SK-N-SH (cell line): Measurements from ENCODE around the gene MYL6B. TPM values are rescaled to one million over a fixed set of nuclear protein-coding genes. Genes with fewer than 3 reads are reported as not detected.

Experiments
- CTCF ChIA-PET: fragments of 300-600, 350-600 bp; formaldehyde crosslinking; extraction: SDS; loops from one replicate; lab custom pipeline; 2021; lab: Yijun Ruan, JAX
- POLR2A ChIA-PET: fragments of 350-600 bp; sonication (Branson Sonifier 250); formaldehyde crosslinking; extraction: SDS; loops from one replicate; lab custom pipeline; 2020; ENCODE audit warnings: antibody characterized with exemption, inconsistent platforms; lab: Yijun Ruan, JAX
- DNase-seq: peaks from one replicate; pipeline ENCODE4 v3.0.0; 2012
- H2AFZ ChIP-seq: fragments of 200-600 bp; sonication (generic); 2 replicates; pipeline ENCODE4 v1.8.1; 2016; ENCODE audit warnings: antibody characterized with exemption, mild to moderate bottlenecking, low read depth
- H3F3A ChIP-seq: fragments of 200-600 bp; sonication (generic); replicated peaks from 2 replicates; pipeline ENCODE3; 2016; ENCODE audit warnings: antibody characterized with exemption, mild to moderate bottlenecking; ENCODE audit not compliant: insufficient read depth
- H3K27ac ChIP-seq, 2 experiments: fragments of 200-500 bp in 1 of 2; fragments of 200-600 bp in 1 of 2; sonication (Bioruptor generic) in 1 of 2; sonication (generic), shearing (Covaris generic) in 1 of 2; 2 replicates each; pipeline versions ENCODE4 v1.5.1 to v1.6.1; 2014 to 2016; ENCODE audit warnings: low read depth in 2 of 2, inconsistent platforms in 1 of 2, low read length in 1 of 2, mild to moderate bottlenecking in 1 of 2, mixed read lengths in 1 of 2
- H3K27me3 ChIP-seq: fragments of 200-600 bp; sonication (generic), shearing (Covaris generic); 2 replicates; pipeline ENCODE4 v1.6.1; 2016; ENCODE audit warnings: mixed run types; ENCODE audit not compliant: insufficient read depth
- H3K36me3 ChIP-seq, 2 experiments: fragments of 200-500 bp in 1 of 2; fragments of 200-600 bp in 1 of 2; sonication (Bioruptor generic) in 1 of 2; sonication (generic) in 1 of 2; replicated peaks in 1 of 2; 2 replicates each; pipeline versions ENCODE3 to v1.5.1; 2014 to 2016; ENCODE audit warnings: low read length in 1 of 2, mild to moderate bottlenecking in 1 of 2; ENCODE audit not compliant: insufficient read depth in 2 of 2, control insufficient read depth in 1 of 2
- H3K4me1 ChIP-seq, 2 experiments: fragments of 200-500 bp in 1 of 2; fragments of 200-600 bp in 1 of 2; sonication (Bioruptor generic) in 1 of 2; sonication (generic), shearing (Covaris generic) in 1 of 2; 2 replicates each; pipeline versions ENCODE4 v1.5.1 to v1.6.1; 2014 to 2016; ENCODE audit warnings: low read depth in 1 of 2, low read length in 1 of 2, mixed run types in 1 of 2; ENCODE audit not compliant: insufficient read depth in 2 of 2, control insufficient read depth in 1 of 2
- H3K4me2 ChIP-seq: fragments of 200-600 bp; sonication (generic), shearing (Covaris generic); 2 replicates; pipeline ENCODE4 v1.6.1; 2017; ENCODE audit warnings: mixed run types
- H3K4me3 ChIP-seq, 2 experiments: fragments of 200-500 bp in 1 of 2; fragments of 200-600 bp in 1 of 2; sonication (Bioruptor generic) in 1 of 2; sonication (generic), shearing (Covaris generic) in 1 of 2; 2 replicates each; pipeline versions ENCODE4 v1.5.1 to v1.8.1; 2014 to 2016; ENCODE audit warnings: low read depth in 2 of 2, inconsistent platforms in 1 of 2, low read length in 1 of 2, mild to moderate bottlenecking in 1 of 2, mixed read lengths in 1 of 2, moderate library complexity in 1 of 2
- H3K79me2 ChIP-seq: fragments of 200-600 bp; sonication (generic); 2 replicates; pipeline ENCODE4 v1.8.1; 2017; ENCODE audit warnings: mild to moderate bottlenecking; ENCODE audit not compliant: insufficient read depth
- H3K9ac ChIP-seq: fragments of 200-600 bp; sonication (generic); 2 replicates; pipeline ENCODE4 v1.6.1; 2017; ENCODE audit warnings: mixed run types
- H3K9me2 ChIP-seq: fragments of 200-600 bp; sonication (generic); 2 replicates; pipeline ENCODE4 v1.6.1; 2017; ENCODE audit warnings: mixed run types
- H3K9me3 ChIP-seq: fragments of 200-600 bp; sonication (generic); 2 replicates; pipeline ENCODE4 v1.6.1; 2017; ENCODE audit warnings: mixed run types, mild to moderate bottlenecking, moderate library complexity
- H4K20me1 ChIP-seq: fragments of 200-600 bp; sonication (generic); 2 replicates; pipeline ENCODE4 v1.6.1; 2017; ENCODE audit warnings: mild to moderate bottlenecking, mixed run types; ENCODE audit not compliant: insufficient read depth
- CHD2 ChIP-seq: fragments of 150-350 bp; IDR thresholded peaks from 2 replicates; pipeline ENCODE4 v1.6.1; 2018; ENCODE audit warnings: low read length; ENCODE audit not compliant: partially characterized antibody
- FOSL2 ChIP-seq: IDR thresholded peaks from 2 replicates; pipeline ENCODE4 v1.4.0; 2012; ENCODE audit warnings: low read depth, mild to moderate bottlenecking, moderate library complexity, borderline replicate concordance
- FOXM1 ChIP-seq: IDR thresholded peaks from 2 replicates; pipeline ENCODE4 v1.4.0; 2012; ENCODE audit warnings: low read depth, mild to moderate bottlenecking
- GABPA ChIP-seq: IDR thresholded peaks from 2 replicates; pipeline ENCODE4 v1.4.0; 2012; ENCODE audit warnings: low read depth, mild to moderate bottlenecking
- GATA2 ChIP-seq: sonication (generic); formaldehyde crosslinking; IDR thresholded peaks from 2 replicates; pipeline ENCODE4 v1.5.0; 2020; ENCODE audit warnings: mild to moderate bottlenecking, missing genetic modification reagents
- JUND ChIP-seq: IDR thresholded peaks from 2 replicates; pipeline ENCODE4 v1.4.0; 2012
- MEF2A ChIP-seq: IDR thresholded peaks from 2 replicates; pipeline ENCODE4 v1.4.0; 2012; ENCODE audit warnings: low read depth, borderline replicate concordance
- MXI1 ChIP-seq: IDR thresholded peaks from 2 replicates; pipeline ENCODE4 v1.6.1; 2012; ENCODE audit warnings: mild to moderate bottlenecking, low read depth, low read length, improper control_type of control experiment
- NFIC ChIP-seq: IDR thresholded peaks from 2 replicates; pipeline ENCODE4 v1.4.0; 2012; ENCODE audit warnings: borderline replicate concordance
- NRF1 ChIP-seq: IDR thresholded peaks from 2 replicates; pipeline ENCODE4 v1.6.1; 2012; ENCODE audit warnings: low read depth, mild to moderate bottlenecking, low read length
- RFX5 ChIP-seq: IDR thresholded peaks from 2 replicates; pipeline ENCODE4 v1.6.1; 2012; ENCODE audit warnings: mild to moderate bottlenecking, improper control_type of control experiment, low read length
- RXRA ChIP-seq: IDR thresholded peaks from 2 replicates; pipeline ENCODE4 v1.4.0; 2012; ENCODE audit warnings: low read depth, mild to moderate bottlenecking, borderline replicate concordance
- SIN3A ChIP-seq: IDR thresholded peaks from 2 replicates; pipeline ENCODE4 v1.6.1; 2012; ENCODE audit warnings: low read depth, mild to moderate bottlenecking, low read length, moderate library complexity, borderline replicate concordance
- SMC3 ChIP-seq: IDR thresholded peaks from 2 replicates; pipeline ENCODE4 v1.6.1; 2012; ENCODE audit warnings: low read depth, low read length, improper control_type of control experiment
- TEAD4 ChIP-seq: IDR thresholded peaks from 2 replicates; pipeline ENCODE4 v1.4.0; 2012; ENCODE audit warnings: mild to moderate bottlenecking, borderline replicate concordance; ENCODE audit not compliant: insufficient read depth
- YY1 ChIP-seq: IDR thresholded peaks from 2 replicates; pipeline ENCODE4 v1.4.0; 2012; ENCODE audit warnings: low read depth, mild to moderate bottlenecking
- WGBS: methylation state at CpG from one replicate; pipeline ENCODE4 v1.1.6; 2017; ENCODE audit warnings: low lambda C conversion rate; 5-methylcytosine and 5-hydroxymethylcytosine counted together
- polyA plus RNA-seq, 3 experiments: library from polyadenylated mRNA; depleted of rRNA; stranded (reverse); fragments of >200 nt; gene quantifications; 2 replicates each; pipeline ENCODE4 v1.2.3, GENCODE V29; 2012
- TF ChIP-seq, protein P1 (sequence below): IDR thresholded peaks from 2 replicates; pipeline ENCODE4 v1.4.0; 2012; ENCODE audit warnings: low read depth
- TF ChIP-seq, protein P2 (sequence below): IDR thresholded peaks from 2 replicates; pipeline ENCODE4 v1.4.0; 2012; ENCODE audit warnings: low read depth, borderline replicate concordance
- TF ChIP-seq, protein P3 (sequence below): fragments of 150-350 bp; IDR thresholded peaks from 2 replicates; pipeline ENCODE4 v1.6.1; 2016; ENCODE audit warnings: mild to moderate bottlenecking, low read depth, low read length
- TF ChIP-seq, protein P4 (sequence below): IDR thresholded peaks from 2 replicates; pipeline ENCODE4; 2012

MYL6B gene
- polyA plus RNA-seq, 1 of the 3 experiments (the other 2 are of a cell fraction): 234 TPM

DNA sequence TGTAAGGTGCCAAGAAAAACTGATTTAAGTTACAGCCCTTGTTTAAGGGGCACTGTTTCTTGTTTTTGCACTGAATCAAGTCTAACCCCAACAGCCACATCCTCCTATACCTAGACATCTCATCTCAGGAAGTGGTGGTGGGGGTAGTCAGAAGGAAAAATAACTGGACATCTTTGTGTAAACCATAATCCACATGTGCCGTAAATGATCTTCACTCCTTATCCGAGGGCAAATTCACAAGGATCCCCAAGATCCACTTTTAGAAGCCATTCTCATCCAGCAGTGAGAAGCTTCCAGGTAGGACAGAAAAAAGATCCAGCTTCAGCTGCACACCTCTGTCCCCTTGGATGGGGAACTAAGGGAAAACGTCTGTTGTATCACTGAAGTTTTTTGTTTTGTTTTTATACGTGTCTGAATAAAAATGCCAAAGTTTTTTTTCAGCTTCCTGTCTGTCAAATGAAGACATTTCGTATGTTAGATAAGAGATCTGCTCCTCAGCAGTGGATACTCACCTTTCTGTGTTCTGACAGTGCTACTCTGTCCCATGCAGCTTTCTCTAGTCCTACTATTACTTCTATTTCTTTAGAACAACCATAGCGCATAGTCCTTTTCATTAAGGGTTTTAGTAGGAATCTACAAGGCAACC is 49.2 kb upstream of the MYL6B start:
- Histone ChIP-seq H3K27ac (peak overlapping the region; percentile 58 to 83; a peak in 3 of 4 replicates), H3K9me2 (no peaks in the 10 kb centered on the region), H3K79me2 (peaks cover 38% of the 10 kb centered on the region), H3K27me3 (no peaks in the 10 kb centered on the region), H3K36me3 (peaks cover 19 to 22% of the 10 kb centered on the region in 2 experiments), H3K9me3 (no peaks in the 10 kb centered on the region), H4K20me1 (0 out of 2 replicates have a peak, but pooled peaks cover 3% of the 10 kb centered on the region), H3K4me2 (peak overlapping the region; percentile 74), H2AFZ (peak overlapping the region; percentile 87), H3F3A (peaks cover 11% of the 10 kb centered on the region), H3K4me3 (peak overlapping the region; percentile 89 to 90), H3K9ac (peak overlapping the region; percentile 71), H3K4me1 (peaks cover 5 to 19% of the 10 kb centered on the region in 2 experiments; a peak in 3 of 4 replicates)
- WGBS: 80% methylated on average over 6 of the region's 6 CpGs
- ChIA-PET CTCF (interaction anchor here (1.1 to 1.5 kb wide), 3 partner anchors 22 to 74 kb away, joined by 3 to 5 read pairs (median 3); no protein-coding TSS in a partner anchor), POLR2A (interaction anchor here (1.3 to 2.5 kb wide), 6 partner anchors 13 to 257 kb away, joined by 3 to 33 read pairs (median 6); partner anchors contain the start of genes ERBB3, IKZF4, RPL41 and STAT2)
- TF ChIP-seq JUND: no peak
- DNase-seq: no peak

DNA sequence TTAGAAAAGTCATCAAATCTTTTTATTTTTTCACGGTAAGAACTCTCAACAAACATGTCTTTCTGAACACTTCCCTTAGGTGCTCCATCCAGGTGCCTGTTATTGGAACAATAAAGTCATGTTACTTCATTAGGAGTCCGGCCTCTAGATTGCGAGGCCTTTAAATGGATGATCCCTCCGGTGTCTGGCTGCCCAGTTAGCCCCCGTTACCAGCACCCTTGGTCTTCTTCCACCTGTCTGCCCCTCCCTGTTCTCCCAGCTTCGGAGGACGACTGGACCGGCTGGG is 48.6 kb upstream of the MYL6B start:
- CTCF ChIA-PET: interaction anchor here (0.7 to 1.9 kb wide), 7 partner anchors 16 to 113 kb away, joined by 3 to 5 read pairs (median 3); partner anchors contain the start of gene SMARCC2
- Histone ChIP-seq H3K27ac (peak overlapping the region; percentile 58 to 83), H3K9ac (peak overlapping the region; percentile 71), H4K20me1 (0 out of 2 replicates have a peak, but pooled peaks cover 3% of the 10 kb centered on the region), H2AFZ (peak overlapping the region; percentile 87), H3K4me1 (peaks cover 5 to 19% of the 10 kb centered on the region in 2 experiments; a peak in 3 of 4 replicates), H3K79me2 (peaks cover 42% of the 10 kb centered on the region)
- 2% methylated on average over 7 of the region's 8 CpGs for WGBS
- DNase-seq: no peak
- TF ChIP-seq NFIC: no peak
- TF ChIP-seq, protein P1, sequence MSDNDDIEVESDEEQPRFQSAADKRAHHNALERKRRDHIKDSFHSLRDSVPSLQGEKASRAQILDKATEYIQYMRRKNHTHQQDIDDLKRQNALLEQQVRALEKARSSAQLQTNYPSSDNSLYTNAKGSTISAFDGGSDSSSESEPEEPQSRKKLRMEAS: no peak
- TF ChIP-seq CHD2: no peak
- no peak for TF ChIP-seq FOSL2
- TF ChIP-seq, protein P2, sequence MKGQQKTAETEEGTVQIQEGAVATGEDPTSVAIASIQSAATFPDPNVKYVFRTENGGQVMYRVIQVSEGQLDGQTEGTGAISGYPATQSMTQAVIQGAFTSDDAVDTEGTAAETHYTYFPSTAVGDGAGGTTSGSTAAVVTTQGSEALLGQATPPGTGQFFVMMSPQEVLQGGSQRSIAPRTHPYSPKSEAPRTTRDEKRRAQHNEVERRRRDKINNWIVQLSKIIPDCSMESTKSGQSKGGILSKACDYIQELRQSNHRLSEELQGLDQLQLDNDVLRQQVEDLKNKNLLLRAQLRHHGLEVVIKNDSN: no peak
- TF ChIP-seq GATA2 (CRISPR knock-in tag): no peak
- TF ChIP-seq GABPA: no peak
- TF ChIP-seq SIN3A: no peak
- no peak for TF ChIP-seq FOXM1
- TF ChIP-seq MEF2A: no peak
- no peak for TF ChIP-seq TEAD4
- TF ChIP-seq SMC3: no peak
- TF ChIP-seq JUND: no peak
- TF ChIP-seq, protein P3, sequence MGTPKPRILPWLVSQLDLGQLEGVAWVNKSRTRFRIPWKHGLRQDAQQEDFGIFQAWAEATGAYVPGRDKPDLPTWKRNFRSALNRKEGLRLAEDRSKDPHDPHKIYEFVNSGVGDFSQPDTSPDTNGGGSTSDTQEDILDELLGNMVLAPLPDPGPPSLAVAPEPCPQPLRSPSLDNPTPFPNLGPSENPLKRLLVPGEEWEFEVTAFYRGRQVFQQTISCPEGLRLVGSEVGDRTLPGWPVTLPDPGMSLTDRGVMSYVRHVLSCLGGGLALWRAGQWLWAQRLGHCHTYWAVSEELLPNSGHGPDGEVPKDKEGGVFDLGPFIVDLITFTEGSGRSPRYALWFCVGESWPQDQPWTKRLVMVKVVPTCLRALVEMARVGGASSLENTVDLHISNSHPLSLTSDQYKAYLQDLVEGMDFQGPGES: no peak
- TF ChIP-seq YY1: no peak
- TF ChIP-seq NRF1: no peak
- TF ChIP-seq MXI1: no peak
- TF ChIP-seq, protein P4, sequence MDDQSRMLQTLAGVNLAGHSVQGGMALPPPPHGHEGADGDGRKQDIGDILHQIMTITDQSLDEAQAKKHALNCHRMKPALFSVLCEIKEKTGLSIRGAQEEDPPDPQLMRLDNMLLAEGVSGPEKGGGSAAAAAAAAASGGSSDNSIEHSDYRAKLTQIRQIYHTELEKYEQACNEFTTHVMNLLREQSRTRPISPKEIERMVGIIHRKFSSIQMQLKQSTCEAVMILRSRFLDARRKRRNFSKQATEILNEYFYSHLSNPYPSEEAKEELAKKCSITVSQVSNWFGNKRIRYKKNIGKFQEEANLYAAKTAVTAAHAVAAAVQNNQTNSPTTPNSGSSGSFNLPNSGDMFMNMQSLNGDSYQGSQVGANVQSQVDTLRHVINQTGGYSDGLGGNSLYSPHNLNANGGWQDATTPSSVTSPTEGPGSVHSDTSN: no peak
- TF ChIP-seq RXRA: no peak
- TF ChIP-seq RFX5: no peak
- TF ChIP-seq, all 33 proteins: peak for 0
- H3K9me2 ChIP-seq: no peaks in the 10 kb centered on the region
- H3K4me2 ChIP-seq: peak overlapping the region; percentile 74
- H3F3A ChIP-seq: peaks cover 14% of the 10 kb centered on the region
- H3K27me3 ChIP-seq: no peaks in the 10 kb centered on the region
- peaks cover 25 to 28% of the 10 kb centered on the region in 2 experiments for H3K36me3 ChIP-seq
- H3K4me3 ChIP-seq: peak overlapping the region; percentile 89 to 90
- no peaks in the 10 kb centered on the region for H3K9me3 ChIP-seq
- POLR2A ChIA-PET: interaction anchor here (0.8 to 3.0 kb wide), 16 partner anchors 9 to 374 kb away, joined by 3 to 33 read pairs (median 6); partner anchors contain the start of genes DNAJC14, ERBB3, ESYT1 and IKZF4
